CD4-positive, alpha-beta T cell treated with Interleukin-6 at 100 ng/mL for 8 hours (primary cell): ENCODE measurements around the gene SMARCAL1.

Source experiments
- DNase-seq: peaks from one replicate; pipeline ENCODE4 v3.0.0-alpha.2; 2020; ENCODE audit warnings: mixed read lengths, low spot score

The SMARCAL1 gene

DNA sequence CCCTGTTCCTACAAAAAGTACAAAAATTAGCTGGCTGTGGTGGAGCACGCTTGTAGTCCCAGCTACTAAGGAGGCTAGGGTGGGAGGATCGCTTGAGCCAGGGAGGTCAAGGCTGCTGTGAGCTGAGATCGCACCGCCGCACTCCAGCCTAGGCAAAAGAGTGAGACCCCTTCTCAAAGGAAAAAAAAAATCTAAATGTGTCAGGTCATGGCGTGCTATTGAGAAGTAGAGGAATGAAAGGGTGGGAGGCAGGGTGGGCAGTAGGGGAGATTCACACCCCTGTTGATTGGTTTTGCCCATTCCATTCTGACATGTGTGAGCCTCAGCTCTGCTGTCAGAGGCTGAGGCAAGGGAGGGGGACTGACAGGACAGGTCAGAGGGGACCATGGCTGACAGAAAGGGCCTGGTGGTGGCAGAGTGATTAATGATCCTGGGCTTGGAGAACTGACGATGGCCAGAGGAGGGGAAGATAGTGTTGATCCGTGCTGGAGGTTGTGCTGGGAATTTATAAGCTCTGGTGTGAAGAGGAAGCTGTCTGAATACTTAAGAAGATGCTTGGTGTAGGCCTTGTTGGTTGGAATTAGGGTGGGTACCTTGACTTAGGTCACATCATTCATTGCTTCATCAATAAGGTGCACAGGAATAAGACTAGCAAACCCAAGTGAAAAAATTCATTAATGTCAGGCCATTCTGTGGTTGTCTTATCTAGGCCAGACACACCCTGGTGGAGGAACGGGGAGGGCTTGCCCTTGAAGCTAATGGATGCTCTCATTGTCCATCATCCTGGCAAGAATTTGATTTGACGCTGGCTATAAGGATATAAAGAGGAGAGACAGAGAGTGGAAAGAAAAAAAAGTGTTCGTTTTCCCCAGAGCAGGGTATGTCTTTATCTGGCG lies 19.1 kb upstream of the SMARCAL1 start:
- DNase-seq, result no peak

DNA sequence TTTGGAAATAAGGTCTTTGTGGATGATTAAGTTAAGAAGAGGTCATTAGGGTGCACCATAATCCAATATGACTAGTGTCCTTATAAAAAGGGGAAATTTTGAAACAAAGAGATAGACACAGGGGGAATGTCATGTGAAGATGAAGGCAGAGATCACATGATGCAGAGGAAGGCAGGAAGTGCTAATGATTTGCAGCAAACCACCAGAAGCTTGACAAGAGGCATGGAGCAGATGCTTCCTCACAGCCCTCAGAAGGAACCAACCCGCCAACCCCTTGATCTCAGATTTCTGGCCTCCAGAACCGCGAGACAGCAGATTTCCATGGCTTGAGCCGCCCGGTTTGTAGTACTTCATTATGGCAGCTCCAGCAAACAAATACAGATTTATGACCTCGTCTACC lies 17.4 kb upstream of the SMARCAL1 start:
- DNase-seq, result no peak

DNA sequence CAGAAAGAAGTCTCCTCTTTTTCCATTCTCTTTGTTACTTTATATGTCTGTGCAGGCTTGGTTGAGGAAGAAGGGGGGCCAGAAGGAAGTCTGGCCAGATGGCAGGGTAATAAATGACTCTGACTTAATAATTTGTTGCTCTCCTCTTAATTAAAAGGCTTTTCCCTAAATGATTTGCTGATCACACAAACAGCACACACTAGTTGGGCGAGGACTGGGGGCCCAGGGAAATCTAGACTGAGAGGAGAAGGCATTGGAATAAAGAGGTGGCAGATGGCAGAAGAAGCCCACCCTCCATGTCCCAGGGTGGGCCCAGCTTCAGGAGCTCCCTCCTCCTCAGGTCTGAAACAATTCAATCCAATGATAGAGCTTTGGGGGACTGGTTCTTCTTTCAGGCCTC lies 12.7 kb upstream of the SMARCAL1 start:
- DNase-seq, result no peak

DNA sequence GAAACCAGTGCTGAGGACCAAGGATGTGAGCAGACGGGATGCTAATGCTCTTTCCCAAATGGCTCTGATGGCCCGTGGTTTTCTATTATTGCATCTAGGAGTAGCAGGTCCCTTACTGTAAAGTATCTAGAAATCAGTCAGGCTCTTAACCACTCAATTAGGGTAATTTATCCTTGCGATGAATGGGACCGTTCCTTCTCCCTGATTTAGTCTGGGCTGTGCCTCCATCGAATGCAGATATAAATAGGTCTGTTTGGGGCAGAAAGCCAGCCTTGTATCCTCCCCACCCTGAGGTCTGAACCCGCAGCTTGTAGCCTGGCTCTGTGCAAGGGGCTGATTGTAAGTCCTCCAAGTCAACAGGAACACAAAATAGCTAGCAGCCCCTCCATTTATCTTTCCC lies 9.5 kb upstream of the SMARCAL1 start:
- DNase-seq, result no peak

DNA sequence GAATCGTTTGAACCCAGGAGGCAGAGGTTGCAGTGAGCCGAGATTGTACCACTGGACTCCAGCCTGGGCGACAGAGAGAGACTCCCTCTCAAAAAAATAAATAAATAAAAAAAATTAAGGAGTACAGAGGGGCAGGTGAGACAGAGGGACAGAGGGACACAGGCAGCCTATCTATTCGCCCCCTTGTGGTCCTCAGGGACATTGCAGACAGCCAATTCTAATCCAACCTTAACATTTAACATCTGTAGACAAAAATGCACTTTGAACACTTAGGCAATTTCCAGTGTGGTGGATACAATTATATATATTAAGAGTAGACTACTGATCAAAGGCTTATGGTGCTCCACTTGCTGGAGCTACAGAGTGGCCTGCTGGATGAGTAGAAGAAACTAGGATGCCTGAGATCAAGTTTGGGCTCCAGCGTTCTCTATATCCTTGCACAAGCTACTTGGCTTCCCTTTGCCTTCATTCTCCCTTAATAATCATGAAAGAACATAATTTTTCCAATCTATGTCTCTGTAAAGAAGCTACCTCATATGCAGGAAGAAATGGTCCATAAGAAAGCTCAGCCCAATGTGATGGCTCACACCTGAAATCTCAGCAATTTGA lies 8.2 kb upstream of the SMARCAL1 start:
- peak; percentile 51 for DNase-seq

DNA sequence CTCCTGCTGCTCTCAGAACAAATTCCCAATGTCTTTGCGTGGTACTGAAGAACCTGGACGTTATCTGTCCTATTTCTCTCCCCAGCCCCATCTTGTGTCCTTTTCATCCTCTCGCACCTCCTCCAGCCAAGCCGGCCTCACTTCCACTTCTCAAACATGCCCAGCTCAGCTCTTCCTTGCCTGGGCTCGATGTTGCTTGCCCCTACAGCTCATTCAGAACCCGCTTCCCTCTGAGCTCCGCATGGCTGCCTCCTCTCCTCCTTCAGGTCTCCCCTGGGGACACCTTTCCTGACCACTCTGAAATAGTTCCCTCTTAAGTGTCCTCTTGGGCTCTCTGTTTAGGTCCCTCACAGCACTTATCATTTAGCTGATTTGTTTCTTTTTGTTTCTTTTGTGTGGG lies 6.7 kb upstream of the SMARCAL1 start:
- DNase-seq, result no peak

DNA sequence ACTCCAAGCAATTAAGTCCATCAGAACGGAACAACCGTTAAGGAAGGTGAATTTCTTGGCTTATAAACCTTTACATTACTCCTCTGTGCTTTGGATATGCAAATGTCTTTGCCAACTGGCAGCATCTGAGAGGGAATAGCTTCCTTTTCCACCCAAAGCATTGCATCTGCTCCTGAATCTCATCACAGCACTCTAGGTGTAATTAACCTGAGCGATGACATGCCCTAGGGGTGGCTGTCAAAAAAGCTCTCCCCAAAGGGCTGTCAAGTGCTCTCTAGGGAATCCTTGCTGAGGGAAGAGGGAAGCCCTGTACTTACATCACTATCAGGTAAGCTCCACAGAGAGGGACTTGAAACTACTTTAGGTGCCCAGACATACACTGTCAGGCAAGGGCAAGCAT lies 5.5 kb upstream of the SMARCAL1 start:
- no peak for DNase-seq

DNA sequence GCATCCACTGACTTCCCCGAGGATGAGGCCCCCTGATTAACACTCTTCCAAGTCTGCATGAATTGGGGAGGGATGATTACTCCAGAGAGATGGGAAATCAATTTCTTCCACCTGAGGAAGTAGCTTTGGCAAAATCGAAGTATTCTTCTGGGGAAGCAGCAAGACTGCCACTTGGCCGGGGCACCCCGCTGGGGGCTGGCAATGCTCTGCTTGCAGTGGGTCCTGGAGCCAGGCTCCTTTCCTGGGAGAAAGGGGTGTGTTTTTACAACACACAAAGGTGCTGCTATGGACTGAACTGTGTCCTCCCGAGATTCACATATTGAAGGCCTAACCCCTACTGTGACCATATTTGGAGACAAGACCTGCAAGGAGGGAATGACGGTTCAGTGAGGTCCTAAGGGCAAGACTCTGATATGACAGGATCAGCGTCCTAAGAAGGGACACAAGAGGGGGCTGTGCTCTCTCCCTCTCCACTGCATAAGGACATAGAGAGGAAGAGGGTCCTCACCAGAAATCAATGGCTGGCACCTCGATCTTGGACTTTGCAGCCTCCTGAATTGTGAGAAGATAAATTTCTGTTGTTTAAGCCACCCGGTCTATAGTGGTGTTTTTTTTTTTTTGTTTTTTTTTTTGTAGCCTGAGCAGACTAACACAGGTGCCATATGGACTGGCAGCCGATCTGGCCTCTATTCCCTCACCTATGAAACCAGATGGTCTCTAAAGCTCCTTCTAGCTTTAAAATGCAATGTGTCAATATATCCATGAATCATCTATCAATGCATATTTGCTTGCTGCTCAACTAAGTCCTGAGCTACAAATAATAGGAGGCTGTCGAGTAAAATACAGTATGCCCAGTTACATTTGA lies 3.6 kb upstream of the SMARCAL1 start:
- DNase-seq, result no peak

DNA sequence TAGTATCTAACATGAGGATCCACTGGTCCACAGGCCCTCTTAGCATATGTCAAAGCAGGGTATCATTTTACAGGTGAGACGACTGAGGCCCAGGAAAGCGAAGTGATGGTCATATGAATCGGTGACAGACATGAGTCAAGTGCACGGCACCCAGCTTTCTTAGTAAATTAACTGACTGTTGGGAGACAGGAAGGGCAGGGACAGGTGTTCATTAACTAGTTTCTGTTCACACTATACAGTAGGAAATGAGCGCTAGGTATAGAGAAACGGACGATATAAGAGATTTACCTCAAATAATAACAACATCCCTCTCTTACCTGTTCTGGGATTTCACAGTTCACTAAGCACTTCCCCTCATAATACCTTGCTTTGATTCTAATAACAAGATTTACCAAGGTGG lies 1.7 kb upstream of the SMARCAL1 start:
- no peak for DNase-seq

DNA sequence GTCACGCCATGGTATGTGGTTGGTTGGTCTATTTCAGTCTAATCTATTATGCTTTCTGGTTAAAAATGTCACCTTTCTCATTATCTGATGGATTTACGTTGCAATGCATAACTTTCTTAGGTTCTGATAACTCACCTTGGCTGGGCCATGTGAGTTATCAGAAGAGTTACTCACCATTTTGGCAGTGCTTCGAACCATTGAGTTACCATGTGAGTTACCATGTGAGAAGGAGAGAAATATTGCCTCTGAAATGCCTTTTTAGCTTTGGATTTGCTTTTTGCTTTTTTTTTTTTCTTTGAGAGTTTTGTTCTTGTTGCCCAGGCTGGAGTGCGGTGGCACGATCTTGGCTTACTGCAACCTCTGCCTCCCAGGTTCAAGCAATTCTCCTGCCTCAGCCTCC lies 1.6 kb downstream of the SMARCAL1 start:
- DNase-seq, result no peak

DNA sequence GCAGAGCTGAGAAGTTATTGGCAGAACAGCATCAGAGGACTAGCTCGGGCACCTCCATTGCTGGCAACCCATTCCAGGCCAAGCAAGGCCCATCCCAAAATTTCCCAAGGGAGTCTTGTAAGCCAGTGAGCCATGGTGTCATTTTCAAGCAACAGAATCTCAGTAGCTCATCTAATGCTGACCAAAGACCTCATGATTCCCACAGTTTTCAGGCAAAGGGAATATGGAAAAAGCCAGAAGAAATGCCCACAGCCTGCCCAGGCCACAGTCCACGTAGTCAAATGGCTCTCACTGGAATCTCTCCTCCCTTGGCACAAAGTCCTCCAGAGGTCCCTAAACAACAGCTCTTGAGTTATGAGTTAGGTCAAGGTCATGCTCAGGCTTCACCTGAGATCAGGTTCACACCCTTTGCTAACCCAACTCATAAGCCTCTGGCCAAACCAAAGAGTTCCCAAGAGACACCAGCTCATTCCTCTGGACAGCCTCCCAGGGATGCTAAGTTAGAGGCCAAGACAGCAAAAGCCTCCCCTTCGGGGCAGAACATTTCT lies 2.6 kb downstream of the SMARCAL1 start:
- no peak for DNase-seq

DNA sequence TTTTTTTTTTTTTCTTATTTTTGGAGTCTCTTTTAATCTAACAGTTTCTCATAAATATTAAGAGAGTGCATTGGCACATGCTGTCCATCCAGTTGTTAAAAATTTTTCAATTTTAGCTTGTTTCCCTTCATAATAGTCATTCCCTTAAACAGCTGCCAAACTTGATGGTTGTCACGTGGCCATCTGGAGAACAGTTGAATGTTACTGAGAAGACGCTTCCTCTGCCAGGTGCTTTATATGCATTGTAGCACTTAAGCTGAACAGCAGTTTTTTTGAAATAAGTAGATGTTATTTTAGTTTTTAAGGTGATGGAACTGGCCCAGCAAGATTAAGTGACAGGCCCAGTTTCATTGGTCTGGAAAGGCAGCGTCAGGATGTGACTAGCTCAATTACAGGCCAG lies 3.3 kb downstream of the SMARCAL1 start:
- no peak for DNase-seq

DNA sequence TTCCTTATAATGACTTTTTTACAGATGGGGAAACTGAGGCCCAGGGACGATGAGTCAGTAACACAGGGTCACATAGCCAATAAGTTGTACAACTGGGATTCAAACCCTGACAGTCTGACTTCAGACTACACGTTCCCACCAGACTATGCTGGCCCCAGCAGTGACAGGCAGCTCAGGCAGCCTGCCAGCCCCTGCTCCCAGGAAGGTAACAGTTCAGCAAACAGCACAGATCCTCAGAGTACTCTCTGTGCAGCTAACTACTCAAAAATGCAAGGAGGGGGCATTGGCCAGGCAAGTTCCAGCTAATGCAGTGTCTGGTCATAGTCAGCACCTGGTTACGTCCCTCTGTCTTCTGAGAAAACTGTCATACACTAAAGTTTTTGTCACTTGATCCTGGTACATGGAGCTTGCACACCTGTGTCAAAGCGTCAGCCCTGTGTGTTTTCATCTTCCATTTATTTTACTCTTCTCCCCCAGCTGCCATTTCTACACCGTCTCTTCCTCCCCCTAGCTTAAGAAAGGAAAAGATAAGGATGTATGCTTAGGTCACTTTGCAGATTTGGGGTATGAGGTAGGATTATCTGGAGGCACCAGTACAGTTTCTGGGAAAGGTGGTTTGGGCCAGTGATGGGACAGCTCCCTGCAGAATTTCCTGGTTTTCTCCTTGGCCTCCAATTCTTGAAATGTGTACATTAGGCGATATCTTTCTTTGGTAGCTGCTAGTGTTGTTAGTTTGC lies 4.5 kb downstream of the SMARCAL1 start:
- no peak for DNase-seq

DNA sequence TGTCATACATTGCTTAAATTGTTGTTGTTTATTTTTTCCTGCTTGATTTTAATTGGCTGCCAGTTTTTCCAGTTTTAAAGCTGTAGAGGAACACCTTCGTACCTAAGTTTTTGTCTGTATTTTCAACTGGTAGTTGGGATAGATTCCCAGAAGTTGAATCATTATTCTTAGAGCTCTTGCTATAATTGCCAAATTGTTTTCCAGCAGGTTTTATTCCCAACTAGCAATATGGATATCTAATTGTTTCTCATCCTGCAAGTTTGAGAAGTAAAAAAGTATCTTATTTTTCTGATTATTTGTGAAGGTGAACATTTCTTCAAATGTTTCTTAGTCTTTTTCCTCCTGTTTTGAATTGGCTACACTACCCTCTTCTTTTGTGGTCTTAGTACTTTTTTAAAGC lies 6.7 kb downstream of the SMARCAL1 start:
- no peak for DNase-seq

DNA sequence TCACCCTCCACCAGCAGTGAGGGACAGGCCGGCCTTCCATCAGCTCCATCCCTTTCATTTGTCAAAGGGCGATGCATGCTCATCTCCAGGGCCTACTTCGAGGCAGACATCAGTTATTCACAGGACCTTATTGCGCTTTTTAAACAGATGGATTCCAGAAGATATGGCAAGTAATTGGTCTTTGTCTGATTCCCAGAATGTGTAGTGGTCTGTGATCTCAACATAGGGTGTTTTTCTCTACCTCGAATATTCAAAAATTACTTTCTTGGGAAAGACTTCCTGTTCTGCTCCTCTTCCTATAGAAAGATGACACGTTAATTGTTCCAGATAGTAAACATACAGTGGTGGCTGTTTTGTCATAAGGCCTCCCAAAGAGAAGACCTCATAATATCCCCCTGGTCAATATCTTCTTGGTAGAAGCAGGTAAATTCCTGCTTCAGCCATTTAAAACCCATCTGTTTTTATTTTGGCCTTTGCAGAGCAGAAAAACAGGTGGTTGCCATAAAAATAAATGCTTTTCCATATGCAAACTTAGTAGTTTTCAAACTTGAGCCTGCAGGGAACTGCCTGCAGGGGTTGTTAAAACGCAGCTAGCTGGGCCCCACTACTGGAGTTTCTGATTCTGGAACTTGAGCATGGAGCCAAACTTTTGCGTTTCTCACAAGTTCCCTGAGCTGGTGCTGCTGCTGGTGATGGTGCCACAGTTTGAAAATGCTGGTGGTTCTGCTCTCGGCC lies 8.2 kb downstream of the SMARCAL1 start:
- no peak for DNase-seq

DNA sequence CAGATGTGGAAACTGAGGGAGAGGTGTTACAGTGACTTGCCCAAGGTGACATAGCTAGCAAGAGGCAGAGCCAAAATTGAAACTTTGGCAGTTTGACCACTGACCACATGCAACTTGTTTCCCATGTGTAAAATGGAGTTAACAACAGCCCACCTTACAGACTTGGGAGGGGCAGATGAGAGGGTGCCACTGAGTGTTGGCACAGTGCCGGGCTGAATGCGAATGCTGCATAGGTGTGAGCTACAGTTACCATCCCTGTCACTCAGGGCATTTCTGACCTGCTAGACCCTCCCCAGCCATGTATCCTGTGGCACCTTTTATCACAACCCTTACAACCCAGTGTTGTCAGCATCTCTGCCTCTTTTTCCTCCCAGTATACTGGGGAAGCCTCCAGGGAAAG lies 10.8 kb downstream of the SMARCAL1 start:
- no peak for DNase-seq

DNA sequence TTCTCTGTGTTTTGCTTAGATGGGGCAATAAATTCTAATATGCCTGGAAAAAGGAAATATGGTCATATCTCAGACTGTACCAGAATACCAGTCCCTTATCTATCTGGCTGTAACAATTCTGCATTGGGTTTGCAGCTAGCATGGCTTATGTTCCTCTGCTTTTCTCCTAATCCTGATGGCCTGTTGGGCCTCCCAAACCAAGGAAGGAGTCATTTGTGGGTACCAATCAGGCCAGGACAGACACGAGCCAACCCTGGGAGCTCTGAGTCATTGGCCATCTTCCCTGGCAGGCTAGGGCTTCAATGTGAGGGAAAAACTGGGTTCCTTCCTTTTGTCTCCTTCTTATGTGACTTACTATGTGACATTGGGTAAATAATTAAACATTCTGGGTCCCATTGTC lies 12.0 kb downstream of the SMARCAL1 start:
- DNase-seq, result no peak

DNA sequence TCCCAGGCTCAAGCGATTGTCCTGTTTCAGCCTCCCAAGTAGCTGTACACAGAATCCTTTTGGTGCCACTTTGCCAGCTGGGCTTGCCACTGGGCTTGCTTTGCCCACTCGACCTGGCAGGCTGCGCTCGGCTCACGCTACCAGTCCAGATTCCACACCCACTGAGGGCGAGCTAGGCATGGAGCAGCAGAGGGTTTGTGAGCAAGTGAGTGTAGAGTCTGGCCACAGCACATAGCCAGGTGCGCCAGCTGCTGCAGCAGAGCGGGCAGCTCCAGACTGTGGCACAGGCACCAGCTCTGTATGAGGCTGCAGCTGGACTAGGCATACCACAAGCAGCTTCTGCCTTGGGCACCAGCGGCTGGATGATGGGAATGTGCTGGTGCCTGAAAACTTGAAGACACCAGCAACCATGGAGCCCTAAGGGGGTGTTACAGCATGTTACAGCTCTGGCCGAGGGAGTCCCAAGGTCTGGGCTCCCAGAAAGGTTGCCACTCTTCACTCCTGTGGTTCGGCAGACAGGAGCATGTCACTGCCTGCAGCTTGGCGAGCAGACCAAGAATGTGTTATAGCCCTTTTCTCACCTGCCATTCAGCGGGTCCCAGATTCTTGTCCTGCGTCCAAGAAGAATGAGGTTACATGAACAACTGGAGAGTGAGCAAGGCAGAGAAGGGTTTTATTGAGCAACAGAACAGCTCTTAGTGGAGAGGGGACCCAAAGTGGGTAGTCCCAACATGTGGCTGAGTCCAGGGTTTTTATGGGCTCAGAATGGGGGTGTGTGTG lies 12.9 kb downstream of the SMARCAL1 start:
- no peak for DNase-seq

DNA sequence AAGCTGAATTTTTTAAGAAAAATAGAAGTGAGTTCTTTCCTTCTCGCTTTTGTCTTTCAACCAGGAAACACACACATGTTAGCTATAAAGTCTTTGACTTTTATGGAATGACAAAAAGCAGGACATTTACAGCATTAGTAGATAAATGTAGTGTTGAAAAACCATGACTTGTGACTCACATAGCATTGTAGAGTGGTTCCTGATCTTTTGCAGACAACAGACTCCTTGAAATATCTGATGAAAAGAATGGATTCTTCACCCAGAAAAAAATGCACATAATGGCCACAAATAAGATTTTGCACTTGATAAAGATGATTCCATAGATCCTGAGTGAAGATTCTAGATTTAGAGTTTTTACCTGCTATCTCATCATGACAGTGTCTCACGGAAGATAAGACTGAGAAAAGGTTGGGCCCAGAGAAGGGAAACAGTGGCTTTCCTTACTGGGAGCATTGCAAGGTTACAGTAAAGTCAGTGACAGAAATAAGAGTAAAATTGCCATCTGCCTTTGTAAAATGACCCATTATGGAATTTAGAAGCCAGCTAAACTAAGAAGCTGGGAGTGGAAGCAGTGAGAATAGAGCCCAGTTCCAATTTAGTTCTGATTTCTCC lies 14.0 kb downstream of the SMARCAL1 start:
- DNase-seq, result no peak

DNA sequence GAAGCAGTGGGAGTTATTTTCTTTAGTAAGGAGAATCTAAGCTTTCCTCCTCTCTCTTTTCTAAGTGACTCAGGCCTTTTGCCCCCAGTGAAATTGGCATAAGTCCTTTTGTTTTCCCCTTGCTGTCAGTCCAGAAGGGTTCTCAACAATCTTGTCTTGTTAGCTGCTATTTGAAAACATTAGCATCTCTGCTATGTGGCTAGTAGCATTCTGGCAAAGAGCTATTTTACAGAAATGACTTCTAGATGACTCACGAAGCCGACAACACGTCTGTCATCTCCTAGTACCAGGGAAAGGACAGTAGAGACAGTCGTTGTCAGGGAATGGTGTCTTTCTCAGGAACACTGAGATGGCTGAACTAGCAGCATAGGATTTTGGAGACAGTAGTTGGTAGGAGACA lies 14.7 kb downstream of the SMARCAL1 start:
- no peak for DNase-seq
